Mesendoderm (in vitro differentiated cells): ENCODE measurements around the gene MARCHF5. TPM values are rescaled to one million over a fixed set of nuclear protein-coding genes. Genes with fewer than 3 reads are reported as not detected.

Experiments
- DNase-seq: peaks from one replicate; pipeline ENCODE4 v3.0.0; 2013
- H2AK5ac ChIP-seq: 2 replicates; pipeline ENCODE4 v1.6.1; 2013; ENCODE audit warnings: low read length, inconsistent platforms
- H2BK120ac ChIP-seq: 2 replicates; pipeline ENCODE4 v1.6.1; 2013; ENCODE audit warnings: low read depth, mild to moderate bottlenecking, low read length, moderate library complexity, mixed read lengths
- H2BK15ac ChIP-seq: replicated peaks from 2 replicates; pipeline ENCODE4 v1.6.1; 2013; ENCODE audit warnings: low read depth, mild to moderate bottlenecking, moderate library complexity
- H2BK5ac ChIP-seq: 2 replicates; pipeline ENCODE4 v1.6.1; 2013; ENCODE audit warnings: low read length, inconsistent platforms
- H3K18ac ChIP-seq: 2 replicates; pipeline ENCODE4 v1.6.1; 2013; ENCODE audit warnings: mild to moderate bottlenecking, low read length, mixed read lengths
- H3K23ac ChIP-seq: one replicate; pipeline ENCODE4 v1.6.1; 2013; ENCODE audit warnings: low read length
- H3K27ac ChIP-seq: 2 replicates; pipeline ENCODE4 v1.5.1; 2013; ENCODE audit warnings: low read depth, mild to moderate bottlenecking, inconsistent platforms, low read length, moderate library complexity
- H3K27me3 ChIP-seq: 2 replicates; pipeline ENCODE4 v1.6.1; 2013; ENCODE audit warnings: low read length, control low read depth, mild to moderate bottlenecking, inconsistent platforms; ENCODE audit not compliant: insufficient read depth, poor library complexity
- H3K36me3 ChIP-seq: 2 replicates; pipeline ENCODE4 v1.6.1; 2013; ENCODE audit warnings: low read length, inconsistent platforms; ENCODE audit not compliant: control insufficient read depth, insufficient read depth
- H3K4ac ChIP-seq: one replicate; pipeline ENCODE4 v1.6.1; 2013; ENCODE audit warnings: low read depth, mild to moderate bottlenecking, low read length, moderate library complexity
- H3K4me1 ChIP-seq: 2 replicates; pipeline ENCODE4 v1.6.1; 2013; ENCODE audit warnings: low read depth, low read length, inconsistent platforms; ENCODE audit not compliant: control insufficient read depth
- H3K4me2 ChIP-seq: 2 replicates; pipeline ENCODE4 v1.6.1; 2013; ENCODE audit warnings: low read length
- H3K4me3 ChIP-seq: 2 replicates; pipeline ENCODE4 v1.5.1; 2013; ENCODE audit warnings: mild to moderate bottlenecking, low read length
- H3K56ac ChIP-seq: one replicate; pipeline ENCODE4 v1.6.1; 2013; ENCODE audit warnings: low read length
- H3K79me1 ChIP-seq: 2 replicates; pipeline ENCODE4 v1.6.1; 2013; ENCODE audit warnings: low read length, inconsistent platforms
- H3K79me2 ChIP-seq: 2 replicates; pipeline ENCODE4 v1.6.1; 2013; ENCODE audit warnings: mild to moderate bottlenecking, low read length; ENCODE audit not compliant: control insufficient read depth, insufficient read depth
- H3K9ac ChIP-seq: 2 replicates; pipeline ENCODE4 v1.6.1; 2013; ENCODE audit warnings: low read length, inconsistent platforms
- H4K5ac ChIP-seq: one replicate; pipeline ENCODE4 v1.6.1; 2013; ENCODE audit warnings: low read length
- H4K8ac ChIP-seq: one replicate; pipeline ENCODE4 v1.6.1; 2013; ENCODE audit warnings: low read depth, mild to moderate bottlenecking, control low read depth, low read length, moderate library complexity
- WGBS: extraction: QIAGEN DNeasy Blood & Tissue Kit; methylation state at CpG from one replicate; pipeline ENCODE4 v1.1.7; 2013; ENCODE audit warnings: low lambda C conversion rate, missing lambda C conversion rate; ENCODE audit not compliant: insufficient coverage; ENCODE audit errors: extremely low coverage; 5-methylcytosine and 5-hydroxymethylcytosine counted together
- polyA plus RNA-seq, 2 experiments: library from polyadenylated mRNA; stranded (reverse); fragments of 200-250 nt; gene quantifications; one replicate each; pipeline ENCODE4 v1.2.3, GENCODE V29; 2013

The MARCHF5 gene
- polyA plus RNA-seq (2013, experiment 1 of 2), result 12.0 TPM
- polyA plus RNA-seq (2013, experiment 2 of 2), result 11.7 TPM

DNA sequence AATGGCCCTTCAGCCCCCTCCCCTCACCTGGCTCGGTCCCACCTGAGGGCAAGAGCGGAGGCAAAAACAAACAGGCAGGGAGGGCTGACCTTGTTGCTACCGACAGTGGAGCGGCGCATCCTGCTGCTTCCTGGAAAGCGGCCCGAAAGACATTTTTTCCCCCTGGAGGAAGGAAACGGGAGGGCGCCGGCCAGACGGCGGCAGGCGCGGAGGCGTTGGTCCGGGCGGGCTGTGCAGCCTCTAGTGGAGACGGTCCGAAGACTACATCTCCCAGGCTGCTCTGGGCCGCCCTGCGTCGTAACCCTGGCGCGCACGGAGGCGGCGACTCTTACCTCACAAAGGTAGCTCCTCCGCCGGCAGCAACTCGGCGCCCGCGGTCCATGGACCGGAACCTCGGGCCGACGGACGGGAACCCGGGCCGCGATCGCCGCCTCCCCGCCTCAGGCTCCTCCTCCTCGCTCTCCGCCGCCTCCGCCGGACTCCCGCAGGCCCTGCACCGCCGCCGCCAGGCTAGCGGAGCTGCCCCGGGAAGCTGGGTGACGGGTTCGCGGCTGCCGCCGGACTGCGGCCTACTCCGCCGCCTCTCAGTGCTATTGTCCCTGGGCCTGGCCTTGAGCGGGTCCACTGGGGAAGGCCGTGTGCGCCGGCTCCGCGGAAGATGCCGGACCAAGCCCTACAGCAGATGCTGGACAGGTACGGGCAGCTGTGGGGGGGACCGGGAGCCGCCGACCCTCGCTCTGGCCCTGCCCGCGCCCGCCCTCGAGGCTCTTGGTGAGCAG, at the start of gene MARCHF5, which contains the start of gene CPEB3:
TSS of gene MARCHF5 (plus strand) at position 331 of the 779 bp plus-strand sequence. CDS start at position 659, 328 bp downstream.
TSS of gene CPEB3 (minus strand) at position 242 of the 779 bp plus-strand sequence. CDS start 50,728 bp downstream, outside the sequence.
- peak within 1 kb of the TSS; percentile 63 for H2BK5ac ChIP-seq
- WGBS, result no CpG with 5 or more reads among the region's 79 CpGs

DNA sequence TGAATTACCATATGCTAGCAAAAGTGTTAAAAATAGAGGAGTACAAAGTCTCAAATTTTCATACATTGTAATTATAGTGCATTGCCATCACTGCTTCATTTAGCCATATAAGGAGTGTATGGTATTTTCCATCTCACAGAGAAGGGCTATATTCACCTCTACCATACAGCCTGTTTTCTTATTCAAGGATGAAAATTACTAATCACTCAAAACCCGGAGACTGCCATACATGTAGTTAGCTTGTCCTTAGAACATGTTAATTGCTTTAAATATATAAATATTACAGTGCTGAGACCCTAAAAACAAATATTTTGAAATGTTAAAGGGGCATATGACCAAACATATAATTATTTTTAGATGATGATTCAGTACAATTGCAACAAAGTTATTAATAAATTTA, 49.5 kb upstream of the MARCHF5 start:
- Histone ChIP-seq H2BK120ac (no peak overlapping the region), H3K27ac (no peak overlapping the region), H3K4ac (no peak overlapping the region), H2BK5ac (no peak overlapping the region), H3K18ac (no peak overlapping the region), H3K79me1 (no peaks in the 10 kb centered on the region), H3K4me1 (no peaks in the 10 kb centered on the region), H3K4me2 (no peak overlapping the region), H3K36me3 (no peaks in the 10 kb centered on the region), H3K4me3 (no peak overlapping the region), H4K8ac (no peak overlapping the region), H2AK5ac (no peak overlapping the region), H3K79me2 (no peaks in the 10 kb centered on the region), H3K9ac (no peak overlapping the region), H2BK15ac (no peak overlapping the region), H3K23ac (no peak overlapping the region), H4K5ac (no peak overlapping the region), H3K27me3 (peaks cover 13% of the 10 kb centered on the region), H3K56ac (no peak overlapping the region)
- WGBS, result no CpG with 5 or more reads among the region's 1 CpG
- no peak for DNase-seq

More for the DNA sequence above, at the start of gene MARCHF5, which contains the start of gene CPEB3:
- H3K9ac ChIP-seq, result peak within 1 kb of the TSS; percentile 94
- H3K27ac ChIP-seq, result peak within 1 kb of the TSS; percentile 79
- H3K79me1 ChIP-seq, result peaks cover 6% of the 10 kb centered on the region
- H3K4me2 ChIP-seq, result peak within 1 kb of the TSS; percentile 96
- no peaks in the 10 kb centered on the region for H3K27me3 ChIP-seq
- H3K36me3 ChIP-seq, result no peaks in the 10 kb centered on the region
- H3K18ac ChIP-seq, result peak within 1 kb of the TSS; percentile 71
- H4K8ac ChIP-seq, result no peak within 1 kb of the TSS
- H2BK120ac ChIP-seq, result peak within 1 kb of the TSS; percentile 63
- DNase-seq, result peak; percentile 99
- H2BK15ac ChIP-seq, result no peak within 1 kb of the TSS
- H3K56ac ChIP-seq, result peak within 1 kb of the TSS; percentile 96
- peak within 1 kb of the TSS; percentile 98 for H3K23ac ChIP-seq
- no peaks in the 10 kb centered on the region for H3K4me1 ChIP-seq
- no peak within 1 kb of the TSS for H2AK5ac ChIP-seq
- peaks cover 36% of the 10 kb centered on the region for H3K79me2 ChIP-seq
- H3K4ac ChIP-seq, result peak within 1 kb of the TSS; percentile 73
- H4K5ac ChIP-seq, result no peak within 1 kb of the TSS
- peak within 1 kb of the TSS; percentile 96 for H3K4me3 ChIP-seq

DNA sequence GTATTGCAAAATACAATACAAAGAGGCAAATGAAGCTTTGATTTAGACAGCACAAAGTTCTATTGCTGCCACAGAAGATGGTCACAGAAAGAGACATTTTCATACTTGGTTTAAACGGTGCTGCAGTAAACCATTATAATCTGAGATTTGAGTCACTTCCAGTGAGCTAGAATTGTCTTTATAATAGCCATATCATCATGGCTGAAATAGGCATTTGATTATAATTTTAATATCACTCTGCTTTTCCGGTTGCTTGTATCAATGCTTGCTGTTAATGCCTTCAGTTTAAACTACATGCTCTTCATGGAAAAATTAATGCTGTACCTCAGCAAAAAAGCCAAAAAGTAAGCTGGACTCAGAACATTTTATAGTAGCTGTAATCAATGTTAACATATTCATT, 48.6 kb upstream of the MARCHF5 start:
- no peak overlapping the region for H3K4me3 ChIP-seq
- DNase-seq, result no peak

DNA sequence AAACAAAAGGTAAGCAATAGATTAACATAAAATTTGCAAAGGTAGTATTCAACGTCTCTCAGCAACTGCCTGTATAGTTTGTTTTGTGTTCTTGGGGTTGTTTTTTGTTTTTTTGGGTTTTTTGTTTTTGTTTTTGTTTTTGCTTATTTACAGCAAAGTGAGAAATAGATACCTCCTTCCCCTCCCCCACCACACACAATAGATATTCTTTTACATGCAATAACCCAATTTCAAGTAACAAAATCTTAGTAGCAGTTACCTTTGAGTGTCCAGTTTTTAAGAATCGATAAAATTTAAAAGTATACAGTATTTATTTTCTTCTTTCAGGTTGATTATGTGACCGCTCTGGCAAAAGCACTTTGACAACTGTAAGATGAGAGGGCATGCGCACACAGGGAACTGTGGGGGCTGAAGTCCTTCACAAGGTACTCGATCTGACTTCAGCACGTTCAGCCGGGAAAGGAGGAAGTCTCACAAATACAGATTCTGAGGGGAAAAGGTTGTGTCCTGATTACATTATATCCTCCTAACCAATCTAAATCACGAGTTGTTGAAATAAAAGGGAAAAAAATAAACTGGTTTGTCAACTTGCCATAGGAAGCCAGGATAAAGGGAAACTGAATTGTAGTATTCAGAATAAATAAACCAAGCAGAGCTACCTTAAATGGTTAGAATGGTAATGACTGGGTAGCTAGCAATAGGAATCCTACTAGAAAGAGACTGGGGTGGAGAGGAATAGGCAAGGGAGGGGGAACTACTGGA, 47.9 kb upstream of the MARCHF5 start:
- H3K4me2 ChIP-seq, result no peak overlapping the region
- H3K27me3 ChIP-seq, result peaks cover 9% of the 10 kb centered on the region
- no peak overlapping the region for H4K5ac ChIP-seq
- H2BK5ac ChIP-seq, result no peak overlapping the region
- H3K79me1 ChIP-seq, result no peaks in the 10 kb centered on the region
- no peaks in the 10 kb centered on the region for H3K79me2 ChIP-seq
- no peak overlapping the region for H3K9ac ChIP-seq
- H2BK15ac ChIP-seq, result no peak overlapping the region
- H3K56ac ChIP-seq, result no peak overlapping the region
- no peak overlapping the region for H3K23ac ChIP-seq
- DNase-seq, result peak; percentile 87
- no peak overlapping the region for H3K4me3 ChIP-seq
- WGBS, result no CpG with 5 or more reads among the region's 8 CpGs
- H3K18ac ChIP-seq, result no peak overlapping the region
- H3K4me1 ChIP-seq, result no peaks in the 10 kb centered on the region
- no peak overlapping the region for H2BK120ac ChIP-seq
- no peak overlapping the region for H2AK5ac ChIP-seq
- no peak overlapping the region for H3K27ac ChIP-seq
- no peaks in the 10 kb centered on the region for H3K36me3 ChIP-seq
- no peak overlapping the region for H4K8ac ChIP-seq
- H3K4ac ChIP-seq, result no peak overlapping the region

More for the DNA sequence above, 48.6 kb upstream of the MARCHF5 start:
- no CpG with 5 or more reads among the region's 2 CpGs for WGBS
- Histone ChIP-seq H3K4ac (no peak overlapping the region), H3K4me2 (no peak overlapping the region), H3K9ac (no peak overlapping the region), H3K79me2 (no peaks in the 10 kb centered on the region), H4K5ac (no peak overlapping the region), H4K8ac (no peak overlapping the region), H2BK15ac (no peak overlapping the region), H3K27me3 (peaks cover 11% of the 10 kb centered on the region), H3K79me1 (no peaks in the 10 kb centered on the region), H2BK120ac (no peak overlapping the region), H3K56ac (no peak overlapping the region), H3K27ac (no peak overlapping the region), H2BK5ac (no peak overlapping the region), H3K4me1 (no peaks in the 10 kb centered on the region), H3K23ac (no peak overlapping the region), H3K18ac (no peak overlapping the region), H3K36me3 (no peaks in the 10 kb centered on the region), H2AK5ac (no peak overlapping the region)

GRCh38 chr10:92244796-92245195, 46.2 kb upstream of the MARCHF5 start:
- Histone ChIP-seq H3K9ac (no peak overlapping the region), H3K4ac (no peak overlapping the region), H3K23ac (no peak overlapping the region), H3K79me2 (no peaks in the 10 kb centered on the region), H3K27me3 (no peaks in the 10 kb centered on the region), H2AK5ac (no peak overlapping the region), H3K36me3 (no peaks in the 10 kb centered on the region), H3K27ac (no peak overlapping the region), H3K4me1 (no peaks in the 10 kb centered on the region), H3K4me3 (no peak overlapping the region), H4K8ac (no peak overlapping the region), H3K4me2 (no peak overlapping the region), H3K56ac (no peak overlapping the region), H2BK15ac (no peak overlapping the region), H2BK120ac (no peak overlapping the region), H2BK5ac (no peak overlapping the region), H3K79me1 (no peaks in the 10 kb centered on the region), H4K5ac (no peak overlapping the region), H3K18ac (no peak overlapping the region)
- DNase-seq, result no peak
- no CpG with 5 or more reads among the region's 3 CpGs for WGBS
